SK-N-SH treated with all-trans-retinoic acid at 6 μM for 48 hours (cell line): ENCODE results near the gene ZNF490.

Experiments
- RARB ChIP-seq: fragments of 250-450 bp; sonication (Bioruptor Pico); IDR thresholded peaks from 2 replicates; pipeline ENCODE4 v1.8.0; 2021; ENCODE audit warnings: mild to moderate bottlenecking, moderate library complexity
- TCF4 ChIP-seq: fragments of 250-450 bp; sonication (Bioruptor Pico); IDR thresholded peaks from 2 replicates; pipeline ENCODE4 v1.8.0; 2021; ENCODE audit warnings: mild to moderate bottlenecking, moderate library complexity, borderline replicate concordance
- ZFP3 ChIP-seq: fragments of 250-450 bp; sonication (Bioruptor Pico); IDR thresholded peaks from 2 replicates; pipeline ENCODE4 v1.5.0; 2020; ENCODE audit warnings: mild to moderate bottlenecking, moderate library complexity
- ZNF565 ChIP-seq: fragments of 450-650 bp; formaldehyde crosslinking; conservative IDR thresholded peaks from 2 replicates; pipeline ENCODE4 v1.5.0; 2020; ENCODE audit warnings: low read depth, mild to moderate bottlenecking, moderate library complexity
- TF ChIP-seq, protein P1 (sequence below): fragments of 250-450 bp; sonication (Bioruptor Pico); IDR thresholded peaks from 2 replicates; pipeline ENCODE4 v1.8.0; 2020; ENCODE audit warnings: mild to moderate bottlenecking, moderate library complexity, borderline replicate concordance
- TF ChIP-seq, protein P2 (sequence below): fragments of 250-450 bp; sonication (Bioruptor Pico); IDR thresholded peaks from 2 replicates; pipeline ENCODE4 v1.5.1; 2020; ENCODE audit warnings: low read depth, mild to moderate bottlenecking, moderate library complexity

DNA sequence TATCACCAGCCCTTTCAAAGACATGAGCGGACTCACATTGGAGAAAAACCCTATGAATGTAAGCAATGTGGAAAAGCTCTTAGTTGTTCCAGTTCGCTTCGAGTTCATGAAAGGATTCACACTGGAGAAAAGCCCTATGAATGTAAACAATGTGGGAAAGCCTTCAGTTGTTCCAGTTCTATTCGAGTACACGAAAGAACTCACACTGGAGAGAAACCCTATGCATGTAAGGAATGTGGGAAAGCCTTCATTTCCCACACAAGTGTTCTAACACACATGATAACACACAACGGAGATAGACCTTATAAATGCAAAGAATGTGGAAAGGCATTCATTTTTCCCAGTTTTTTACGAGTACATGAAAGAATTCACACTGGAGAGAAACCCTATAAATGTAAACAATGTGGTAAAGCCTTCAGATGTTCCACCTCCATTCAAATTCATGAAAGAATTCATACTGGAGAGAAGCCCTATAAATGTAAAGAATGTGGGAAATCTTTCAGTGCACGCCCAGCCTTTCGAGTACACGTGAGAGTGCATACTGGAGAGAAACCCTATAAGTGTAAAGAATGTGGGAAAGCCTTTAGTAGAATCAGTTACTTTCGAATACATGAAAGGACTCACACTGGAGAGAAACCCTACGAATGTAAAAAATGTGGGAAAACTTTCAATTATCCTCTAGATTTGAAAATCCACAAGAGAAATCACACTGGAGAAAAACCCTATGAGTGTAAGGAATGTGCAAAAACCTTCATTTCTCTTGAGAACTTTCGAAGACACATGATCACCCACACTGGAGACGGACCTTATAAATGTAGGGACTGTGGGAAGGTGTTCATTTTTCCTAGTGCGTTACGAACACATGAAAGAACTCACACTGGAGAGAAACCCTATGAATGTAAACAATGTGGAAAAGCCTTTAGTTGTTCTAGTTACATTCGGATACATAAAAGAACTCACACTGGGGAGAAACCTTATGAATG is 17.7 kb upstream of the ZNF490 start:
- no peak for TF ChIP-seq ZFP3
- TF ChIP-seq, protein P1, sequence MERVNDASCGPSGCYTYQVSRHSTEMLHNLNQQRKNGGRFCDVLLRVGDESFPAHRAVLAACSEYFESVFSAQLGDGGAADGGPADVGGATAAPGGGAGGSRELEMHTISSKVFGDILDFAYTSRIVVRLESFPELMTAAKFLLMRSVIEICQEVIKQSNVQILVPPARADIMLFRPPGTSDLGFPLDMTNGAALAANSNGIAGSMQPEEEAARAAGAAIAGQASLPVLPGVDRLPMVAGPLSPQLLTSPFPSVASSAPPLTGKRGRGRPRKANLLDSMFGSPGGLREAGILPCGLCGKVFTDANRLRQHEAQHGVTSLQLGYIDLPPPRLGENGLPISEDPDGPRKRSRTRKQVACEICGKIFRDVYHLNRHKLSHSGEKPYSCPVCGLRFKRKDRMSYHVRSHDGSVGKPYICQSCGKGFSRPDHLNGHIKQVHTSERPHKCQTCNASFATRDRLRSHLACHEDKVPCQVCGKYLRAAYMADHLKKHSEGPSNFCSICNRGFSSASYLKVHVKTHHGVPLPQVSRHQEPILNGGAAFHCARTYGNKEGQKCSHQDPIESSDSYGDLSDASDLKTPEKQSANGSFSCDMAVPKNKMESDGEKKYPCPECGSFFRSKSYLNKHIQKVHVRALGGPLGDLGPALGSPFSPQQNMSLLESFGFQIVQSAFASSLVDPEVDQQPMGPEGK (CRISPR knock-in tag), result no peak
- no peak for TF ChIP-seq TCF4 (CRISPR knock-in tag)
- no peak for TF ChIP-seq RARB (CRISPR knock-in tag)
- TF ChIP-seq, protein P2, sequence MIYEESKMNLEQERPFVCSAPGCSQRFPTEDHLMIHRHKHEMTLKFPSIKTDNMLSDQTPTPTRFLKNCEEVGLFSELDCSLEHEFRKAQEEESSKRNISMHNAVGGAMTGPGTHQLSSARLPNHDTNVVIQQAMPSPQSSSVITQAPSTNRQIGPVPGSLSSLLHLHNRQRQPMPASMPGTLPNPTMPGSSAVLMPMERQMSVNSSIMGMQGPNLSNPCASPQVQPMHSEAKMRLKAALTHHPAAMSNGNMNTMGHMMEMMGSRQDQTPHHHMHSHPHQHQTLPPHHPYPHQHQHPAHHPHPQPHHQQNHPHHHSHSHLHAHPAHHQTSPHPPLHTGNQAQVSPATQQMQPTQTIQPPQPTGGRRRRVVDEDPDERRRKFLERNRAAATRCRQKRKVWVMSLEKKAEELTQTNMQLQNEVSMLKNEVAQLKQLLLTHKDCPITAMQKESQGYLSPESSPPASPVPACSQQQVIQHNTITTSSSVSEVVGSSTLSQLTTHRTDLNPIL, result no peak
- TF ChIP-seq ZNF565 (CRISPR knock-in tag), result no peak
